GM18526 (cell line): Measurements from ENCODE around the gene ITGB4.

Experiments used
- POLR2A ChIP-seq: IDR thresholded peaks from 3 replicates; pipeline ENCODE4 v1.6.1; 2011; ENCODE audit not compliant: insufficient read length; ENCODE audit errors: extremely low read depth

Gene ITGB4

GRCh38 chr17:75764711-75765421, 43.6 kb downstream of the ITGB4 start, which contains the start of gene GALK1:
TSS of gene GALK1 (minus strand) at chr17:75765192. CDS start at chr17:75765136, 56 bp downstream.
- peak; percentile 52 for TF ChIP-seq POLR2A

GRCh38 chr17:75765981-75766380, 44.7 kb downstream of the ITGB4 start:
- no peak for TF ChIP-seq POLR2A

GRCh38 chr17:75767881-75768280, 46.6 kb downstream of the ITGB4 start:
- no peak for TF ChIP-seq POLR2A

GRCh38 chr17:75769536-75769935, 48.3 kb downstream of the ITGB4 start:
- no peak for TF ChIP-seq POLR2A

- TF ChIP-seq POLR2A = no peak
Observed at GRCh38 chr17:75771334-75772281, 50.3 kb downstream of the ITGB4 start.

DNA sequence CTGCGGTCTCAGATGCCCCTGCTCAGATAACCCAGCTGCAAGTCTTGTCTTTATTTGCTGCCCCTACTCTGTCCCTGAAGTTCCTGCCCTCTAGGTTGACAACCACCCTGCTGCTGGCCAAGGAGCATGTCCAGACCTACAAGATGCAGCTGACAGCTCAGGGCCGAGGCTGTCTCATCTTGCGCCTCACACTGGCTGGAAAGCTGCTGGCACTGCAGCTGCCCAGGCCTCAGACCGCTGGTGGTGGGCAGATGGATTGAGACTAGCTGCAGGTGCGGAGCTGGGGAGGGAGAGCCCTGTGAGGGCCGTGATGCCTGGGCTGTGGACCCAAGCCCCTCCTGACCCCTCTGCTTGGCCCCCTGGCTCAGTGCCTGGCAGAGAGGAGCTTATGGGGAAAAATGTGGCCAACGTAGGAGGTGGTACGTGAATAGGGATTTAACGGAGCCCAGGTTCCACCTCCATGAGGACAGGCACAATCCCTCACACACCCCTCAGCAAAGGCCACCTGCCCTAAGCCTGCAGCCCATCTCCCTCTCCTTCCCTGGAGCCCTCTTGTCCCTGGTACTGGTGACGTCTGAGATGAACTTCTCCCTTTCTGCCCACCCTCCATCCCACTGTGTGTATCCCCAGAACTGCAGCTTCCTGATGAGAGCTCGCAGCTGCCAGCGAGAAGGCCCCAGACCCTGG, 52.0 kb downstream of the ITGB4 start:
- TF ChIP-seq POLR2A = no peak

DNA sequence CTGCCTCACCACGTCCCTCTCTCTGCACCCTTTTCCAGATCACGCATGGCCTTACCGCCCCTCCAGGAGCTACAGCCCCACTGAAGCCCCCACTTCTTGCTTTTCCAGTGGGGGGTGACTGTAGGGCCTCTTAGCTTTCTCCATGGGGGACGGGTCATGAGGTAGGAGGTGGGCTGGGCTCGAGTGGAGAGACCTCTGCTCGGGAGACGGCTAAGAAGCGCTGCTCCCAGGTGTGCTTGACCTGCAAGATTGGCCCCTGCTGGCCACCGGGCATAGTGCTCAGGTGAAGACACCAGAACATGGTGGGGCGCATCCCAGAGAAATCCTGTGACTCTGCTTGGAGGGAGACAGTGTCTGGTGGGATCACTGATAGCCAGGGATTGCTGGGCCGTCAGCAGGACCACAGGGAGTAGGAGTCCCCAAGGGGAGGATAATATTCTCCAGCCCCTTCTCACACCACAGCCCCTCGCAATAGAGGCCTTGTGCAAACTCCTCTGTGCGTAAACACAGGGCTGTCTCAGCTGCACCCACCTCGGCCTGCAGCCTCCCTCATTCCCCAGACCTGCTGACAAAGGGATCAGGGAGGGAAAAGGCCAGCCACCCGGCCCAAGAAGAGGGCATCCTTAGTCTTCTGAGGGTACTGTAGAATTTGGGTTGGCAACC, 52.7 kb downstream of the ITGB4 start:
- TF ChIP-seq POLR2A = no peak

GRCh38 chr17:75774471-75774990, 53.3 kb downstream of the ITGB4 start:
- TF ChIP-seq POLR2A = no peak

- peak; percentile 25 for TF ChIP-seq POLR2A
Observed at GRCh38 chr17:75774991-75775668, 53.9 kb downstream of the ITGB4 start.

DNA sequence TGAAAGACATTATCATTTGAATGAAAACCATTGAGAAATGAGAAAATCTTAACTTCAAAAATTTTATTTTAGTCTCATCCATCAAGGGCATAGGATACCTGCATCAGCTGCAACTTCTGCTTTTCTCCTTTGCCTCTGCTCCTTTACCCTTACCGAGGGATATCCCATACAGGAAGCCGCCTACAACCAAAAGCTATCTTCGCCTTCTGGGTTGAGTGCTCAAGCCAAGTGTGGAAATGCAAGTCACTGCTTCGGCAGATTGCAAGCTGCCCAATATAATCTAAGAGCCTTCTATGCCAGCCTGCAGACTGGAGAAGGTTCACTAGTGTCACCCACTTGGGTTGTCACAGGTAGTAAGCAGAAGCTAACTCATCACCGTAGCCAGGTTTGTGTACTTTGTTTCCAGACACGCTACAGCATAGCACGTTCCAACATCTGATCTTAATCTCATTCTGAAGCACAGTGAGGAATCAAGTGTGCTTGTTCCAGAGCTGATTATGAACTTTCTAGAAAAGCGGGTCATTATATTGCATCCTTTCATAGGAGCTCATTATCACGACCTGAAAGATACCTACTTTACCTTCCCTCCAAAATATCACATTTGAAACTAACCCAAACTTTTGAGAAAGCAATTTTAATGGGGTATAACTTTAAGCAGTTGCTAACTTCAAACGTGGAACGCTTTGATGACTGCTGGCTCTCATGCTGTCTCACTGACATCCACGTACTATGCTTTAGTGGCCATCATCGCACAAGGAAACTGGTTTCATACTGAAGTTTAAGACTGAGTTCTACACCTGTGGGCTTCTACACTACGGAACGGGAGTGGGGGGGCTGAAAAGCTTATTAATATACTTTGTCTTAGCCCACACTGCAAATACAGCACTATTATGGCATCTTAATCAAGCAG, 55.4 kb downstream of the ITGB4 start:
- peak; percentile 38 for TF ChIP-seq POLR2A

DNA sequence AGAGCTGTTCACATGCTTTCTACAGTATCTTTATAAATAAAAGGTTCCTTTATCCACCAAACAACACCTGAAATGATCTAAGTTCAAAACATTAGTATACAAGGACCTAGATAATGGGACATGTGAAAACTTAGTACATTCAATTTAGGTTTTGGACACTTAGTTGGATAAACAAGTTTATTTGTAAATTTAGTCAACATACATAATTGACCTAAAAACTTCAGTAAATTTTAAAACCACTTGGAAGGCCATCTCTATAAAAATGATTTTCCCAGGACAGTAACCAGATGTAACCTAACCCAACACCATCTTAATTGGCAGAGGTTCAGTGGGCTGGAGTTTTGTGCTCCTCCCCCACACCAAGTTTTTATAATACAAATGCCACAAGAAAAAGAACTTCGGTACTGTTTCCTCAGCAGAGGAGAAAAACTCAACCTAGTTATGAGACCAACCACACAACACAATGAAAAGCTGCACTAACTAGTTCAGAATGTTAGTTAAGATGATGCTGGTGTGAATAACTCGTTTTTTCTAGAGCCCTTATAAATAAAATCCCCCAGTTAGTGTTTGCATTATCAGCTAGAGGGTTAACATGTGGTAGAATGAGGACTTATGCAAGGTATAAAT, 56.1 kb downstream of the ITGB4 start:
- TF ChIP-seq POLR2A = no peak

- no peak for TF ChIP-seq POLR2A
Observed at GRCh38 chr17:75778861-75779249, 57.6 kb downstream of the ITGB4 start.
